B cell (primary cell): ENCODE data around the gene PIP4K2A. TPM values are rescaled to one million over a fixed set of nuclear protein-coding genes. Genes with fewer than 3 reads are reported as not detected.

Experiments
- ATAC-seq: fragments of 200-7000 bp; cut with Tn5 transposase; one replicate; pipeline ENCODE4 v1.10.0; 2021; ENCODE audit warnings: low read depth, mild to moderate bottlenecking, moderate number of reproducible peaks, moderate library complexity
- CTCF ChIA-PET: fragments of 350-600 bp; sonication (Branson Sonifier 250); formaldehyde crosslinking; loops from one replicate; lab custom pipeline; 2021; ENCODE audit warnings: antibody characterized with exemption, inconsistent platforms; lab: Charles Lee
- POLR2A ChIA-PET: fragments of 350-600 bp; sonication (Branson Sonifier 250); formaldehyde crosslinking; loops from one replicate; lab custom pipeline; 2021; ENCODE audit warnings: antibody characterized with exemption; lab: Charles Lee
- DNase-seq: peaks from one replicate; pipeline ENCODE4 v3.0.0; 2013
- H2AFZ ChIP-seq: 2 replicates; pipeline ENCODE4 v1.6.1; 2012; ENCODE audit warnings: mild to moderate bottlenecking, low read depth, low read length; ENCODE audit not compliant: insufficient read depth, poor library complexity, severe bottlenecking
- H3K27ac ChIP-seq, 2 donors: 1 replicate in 1 of 2; 2 replicates in 1 of 2; pipeline ENCODE4 v1.5.1; 2012 to 2013; ENCODE audit warnings: low read length in 2 of 2, mild to moderate bottlenecking in 2 of 2, moderate library complexity in 1 of 2
- H3K27me3 ChIP-seq, 4 experiments: fragments of 200-600 bp in 1 of 4; sonication (generic) in 1 of 4; replicated peaks in 1 of 4; 1 replicate in 2 of 4; 2 replicates in 2 of 4; pipeline versions ENCODE4 v1.6.1 to v1.7.0; 2013 to 2016; ENCODE audit warnings: low read length in 3 of 4, mild to moderate bottlenecking in 2 of 4, mixed read lengths in 1 of 4, moderate library complexity in 1 of 4; ENCODE audit not compliant: insufficient read depth in 4 of 4, control insufficient read depth in 3 of 4; ENCODE audit errors: control extremely low read depth in 1 of 4
- H3K36me3 ChIP-seq, 2 experiments: replicated peaks in 1 of 2; 1 replicate in 1 of 2; 2 replicates in 1 of 2; pipeline versions ENCODE4 v1.6.1 to v1.7.1; 2013; ENCODE audit warnings: low read length in 1 of 2; ENCODE audit not compliant: insufficient read depth in 2 of 2, control insufficient read depth in 1 of 2; ENCODE audit errors: control extremely low read depth in 1 of 2, extremely low read depth in 1 of 2
- H3K4me1 ChIP-seq, 2 donors: fragments of 200-600 bp in 1 of 2; sonication (generic) in 1 of 2; 1 replicate in 1 of 2; 2 replicates in 1 of 2; pipeline versions ENCODE4 v1.5.1 to v1.6.1; 2013 to 2017; ENCODE audit warnings: low read length in 2 of 2; ENCODE audit not compliant: control insufficient read depth in 2 of 2, insufficient read depth in 2 of 2
- H3K4me2 ChIP-seq: replicated peaks from 2 replicates; pipeline ENCODE3; 2012; ENCODE audit warnings: mild to moderate bottlenecking, low read depth, low read length; ENCODE audit not compliant: poor library complexity, severe bottlenecking
- H3K4me3 ChIP-seq, 5 experiments: fragments of 200-600 bp in 1 of 5; sonication (generic) in 1 of 5; 1 replicate in 3 of 5; 2 replicates in 2 of 5; pipeline versions ENCODE4 v1.5.1 to v1.7.0; 2011 to 2016; ENCODE audit warnings: low read length in 4 of 5, mild to moderate bottlenecking in 4 of 5, low read depth in 2 of 5, control low read depth in 1 of 5, moderate library complexity in 1 of 5; ENCODE audit not compliant: insufficient read depth in 1 of 5; ENCODE audit errors: control extremely low read depth in 1 of 5, extremely low read depth in 1 of 5
- H3K79me2 ChIP-seq: fragments of 200-600 bp; sonication (generic); one replicate; pipeline ENCODE4 v1.6.0; 2016; ENCODE audit warnings: low read length; ENCODE audit not compliant: control insufficient read depth, insufficient read depth
- H3K9ac ChIP-seq: fragments of 200-600 bp; sonication (generic); 2 replicates; pipeline ENCODE4 v1.6.1; 2017; ENCODE audit warnings: mild to moderate bottlenecking, low read length, moderate library complexity
- H3K9me3 ChIP-seq, 3 donors: one replicate each; pipeline versions ENCODE4 v1.6.1 to v1.7.1; 2013; ENCODE audit warnings: low read length in 2 of 3; ENCODE audit not compliant: control insufficient read depth in 2 of 3, insufficient read depth in 1 of 3; ENCODE audit errors: control extremely low read depth in 1 of 3
- H4K20me1 ChIP-seq: 2 replicates; pipeline ENCODE4 v1.6.0; 2012; ENCODE audit warnings: mild to moderate bottlenecking, low read length; ENCODE audit not compliant: insufficient read depth, control insufficient read depth, poor library complexity, severe bottlenecking
- H3K27ac Mint-ChIP-seq: one replicate; pipeline ENCODE4 v1.8.0; 2021; ENCODE audit warnings: mixed read lengths
- H3K27me3 Mint-ChIP-seq: one replicate; pipeline ENCODE4 v1.8.0; 2021; ENCODE audit warnings: mixed read lengths
- H3K4me1 Mint-ChIP-seq: one replicate; pipeline ENCODE4 v1.8.0; 2021; ENCODE audit warnings: mixed read lengths
- H3K4me3 Mint-ChIP-seq: one replicate; pipeline ENCODE4 v1.8.0; 2021; ENCODE audit warnings: mixed read lengths
- H3K9me3 Mint-ChIP-seq: one replicate; pipeline ENCODE4 v1.8.0; 2022; ENCODE audit warnings: mixed read lengths; ENCODE audit not compliant: insufficient read depth
- CTCF ChIP-seq: fragments of 200-600 bp; IDR thresholded peaks from one replicate; pipeline ENCODE4 v1.8.0; 2022; ENCODE audit warnings: antibody characterized with exemption, mild to moderate bottlenecking
- EZH2 ChIP-seq: IDR thresholded peaks from 2 replicates; pipeline ENCODE4 v1.6.1; 2012; ENCODE audit warnings: borderline replicate concordance, low read depth, mild to moderate bottlenecking, moderate library complexity, low read length; ENCODE audit not compliant: insufficient read depth, poor library complexity, severe bottlenecking
- whole genome bisulfite sequencing: methylation state at CpG from one replicate; pipeline ENCODE4 v1.1.5; 2013; ENCODE audit warnings: missing lambda C conversion rate; ENCODE audit not compliant: insufficient coverage; 5-methylcytosine and 5-hydroxymethylcytosine counted together
- intact Hi-C: fragments of 100-400 bp; cut with micrococcal nuclease; formaldehyde crosslinking; loops from one replicate; pipeline ENCODE4 v1.10.0; 2022
- polyA plus RNA-seq: library from polyadenylated mRNA; depleted of rRNA; stranded (reverse); fragments of >200 nt; gene quantifications from 2 replicates; pipeline ENCODE4 v1.2.3, GENCODE V29; 2012
- total RNA-seq, 2 donors: library from RNA; stranded (reverse); fragments of 120-200 nt in 1 of 2; gene quantifications; 1 replicate in 1 of 2; 2 replicates in 1 of 2; pipeline versions ENCODE4 v1.2.3 to v1.2.4, GENCODE V29; 2013 to 2022

Gene PIP4K2A
- total and polyA plus RNA-seq, 2 donors (not counting 1 experiment from before 2014, with no cell fraction given) = 21.8 to 103 TPM

GRCh38 chr10:22677333-22677732 is 37.0 kb downstream of the PIP4K2A start:
- WGBS = 100% methylated on average over 2 of the region's 5 CpGs
- Histone ChIP-seq H3K4me1 (peaks cover 26 to 33% of the 10 kb centered on the region in 2 donors), H3K27me3 (no peaks in the 10 kb centered on the region), H3K9ac (no peak overlapping the region), H3K27ac (no peak overlapping the region), H3K4me2 (no peak overlapping the region), H3K9me3 (peaks cover 0 to 1% (median 0%) of the 10 kb centered on the region in 3 donors), H3K79me2 (peaks cover 99% of the 10 kb centered on the region), H3K36me3 (peaks cover 0 to 1% of the 10 kb centered on the region in 2 experiments), H4K20me1 (peaks cover 63% of the 10 kb centered on the region), H2AFZ (no peak overlapping the region), H3K4me3 (no peak overlapping the region)
- TF ChIP-seq CTCF (no peak), EZH2 (no peak)
- POLR2A ChIA-PET = interaction anchor here (0.6 kb wide), 1 partner anchor 10 kb away, joined by 6 read pairs; no protein-coding TSS in a partner anchor
- Mint-ChIP-seq H3K27me3 (no peaks in the 10 kb centered on the region), H3K4me3 (no peak overlapping the region), H3K4me1 (peaks cover 78% of the 10 kb centered on the region), H3K9me3 (no peaks in the 10 kb centered on the region), H3K27ac (peak overlapping the region; percentile 41)
- DNase-seq (no peak), ATAC-seq (no peak)
- intact Hi-C loops = no loop called here
- CTCF ChIA-PET = interaction anchor here (0.7 to 2.0 kb wide), 4 partner anchors 21 to 103 kb away, joined by 3 to 6 read pairs (median 4); no protein-coding TSS in a partner anchor

- Histone ChIP-seq H3K79me2 (peaks cover 99% of the 10 kb centered on the region), H3K4me2 (no peak overlapping the region), H3K27me3 (no peaks in the 10 kb centered on the region), H4K20me1 (peaks cover 68% of the 10 kb centered on the region), H3K9ac (no peak overlapping the region), H3K27ac (no peak overlapping the region), H2AFZ (no peak overlapping the region), H3K36me3 (peaks cover 0 to 1% of the 10 kb centered on the region in 2 experiments), H3K4me1 (peaks cover 20 to 25% of the 10 kb centered on the region in 2 donors), H3K4me3 (no peak overlapping the region), H3K9me3 (peaks cover 0 to 1% (median 0%) of the 10 kb centered on the region in 3 donors)
- ATAC-seq = no peak
- Mint-ChIP-seq H3K9me3 (no peaks in the 10 kb centered on the region), H3K4me1 (peaks cover 77% of the 10 kb centered on the region), H3K4me3 (no peak overlapping the region), H3K27me3 (no peaks in the 10 kb centered on the region), H3K27ac (peak overlapping the region; percentile 50)
- no peak for TF ChIP-seq CTCF
- TF ChIP-seq EZH2 = no peak
- intact Hi-C loops = no loop called here
- ChIA-PET POLR2A (no interaction called here), CTCF (interaction anchor here (0.9 to 1.0 kb wide), 2 partner anchors 93 to 102 kb away, joined by 3 to 6 read pairs; no protein-coding TSS in a partner anchor)
- DNase-seq = no peak
- WGBS = no CpG with 5 or more reads among the region's 1 CpG
Observed at GRCh38 chr10:22676435-22676834, 37.9 kb downstream of the PIP4K2A start.
